Measurements from ENCODE around the gene MYO18A. TPM values are rescaled to one million over a fixed set of nuclear protein-coding genes. Genes with fewer than 3 reads are reported as not detected.

The MYO18A gene
- total RNA-seq, 3 donors from 2014 or later (not counting 1 experiment from before 2014, with no cell fraction given) = 110 to 117 (median 115) TPM

DNA sequence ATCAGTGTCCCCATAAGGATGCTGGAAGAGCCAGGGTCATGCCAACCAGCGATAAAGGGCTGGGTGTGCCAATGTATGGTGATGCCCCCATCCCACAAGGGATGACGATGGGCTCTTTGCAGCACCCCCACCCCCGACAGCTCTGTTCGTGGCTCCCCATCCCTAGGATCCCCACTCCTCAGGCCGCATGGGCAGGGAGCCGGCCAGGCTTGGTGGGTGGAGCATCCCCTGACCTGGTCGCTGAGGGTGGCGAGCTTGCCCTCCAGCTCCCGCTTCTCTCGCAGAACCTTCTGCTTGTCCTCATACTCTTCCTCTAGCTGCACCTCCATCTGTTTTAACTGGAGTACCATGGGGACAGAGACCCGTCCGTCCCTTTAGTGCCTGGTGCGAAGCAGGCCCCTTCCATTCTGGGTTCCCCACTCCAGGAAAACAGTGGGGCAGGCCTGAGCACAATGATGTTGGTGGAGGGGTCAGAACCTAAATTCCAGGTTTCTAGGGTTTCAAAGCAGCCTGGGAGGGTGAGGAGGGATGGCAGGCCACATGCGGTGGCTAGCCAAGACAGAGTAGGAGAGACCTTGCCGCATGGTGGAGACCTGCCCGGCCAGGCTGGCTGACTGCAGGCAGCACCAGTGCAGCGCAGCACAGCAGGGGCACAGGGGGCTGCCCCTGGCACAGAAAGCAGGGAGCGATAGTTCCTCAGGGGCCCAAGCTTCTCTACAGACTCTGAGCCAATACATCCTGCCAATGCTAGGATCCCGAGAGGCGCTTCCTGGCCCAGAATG, 86.9 kb downstream of the MYO18A start:
- Mint-ChIP-seq H3K27ac (no peak overlapping the region), H3K4me1 (no peaks in the 10 kb centered on the region), H3K9me3 (no peaks in the 10 kb centered on the region), H3K27me3 (ENCODE audit: low read depth in 2 of 2) (no peaks in the 10 kb centered on the region), H3K36me3 (peaks cover 20% of the 10 kb centered on the region), H3K4me3 (no peak overlapping the region)
- Histone ChIP-seq H3K27ac (ENCODE audit: low read length) (no peak overlapping the region), H3K36me3 (ENCODE audit: control insufficient read depth, insufficient read depth, low read length) (peaks cover 90% of the 10 kb centered on the region), H3K4me3 (ENCODE audit: low read length) (no peak overlapping the region), H3K9me3 (ENCODE audit: control insufficient read depth, insufficient read depth, low read length) (no peaks in the 10 kb centered on the region), H3K27me3 (ENCODE audit: control insufficient read depth, insufficient read depth, low read length) (no peaks in the 10 kb centered on the region), H3K4me1 (ENCODE audit: control insufficient read depth, insufficient read depth, low read length) (no peaks in the 10 kb centered on the region)
- DNase-seq = no peak
- intact Hi-C loops (cut with micrococcal nuclease) = no loop called here
- TF ChIP-seq, protein P1, sequence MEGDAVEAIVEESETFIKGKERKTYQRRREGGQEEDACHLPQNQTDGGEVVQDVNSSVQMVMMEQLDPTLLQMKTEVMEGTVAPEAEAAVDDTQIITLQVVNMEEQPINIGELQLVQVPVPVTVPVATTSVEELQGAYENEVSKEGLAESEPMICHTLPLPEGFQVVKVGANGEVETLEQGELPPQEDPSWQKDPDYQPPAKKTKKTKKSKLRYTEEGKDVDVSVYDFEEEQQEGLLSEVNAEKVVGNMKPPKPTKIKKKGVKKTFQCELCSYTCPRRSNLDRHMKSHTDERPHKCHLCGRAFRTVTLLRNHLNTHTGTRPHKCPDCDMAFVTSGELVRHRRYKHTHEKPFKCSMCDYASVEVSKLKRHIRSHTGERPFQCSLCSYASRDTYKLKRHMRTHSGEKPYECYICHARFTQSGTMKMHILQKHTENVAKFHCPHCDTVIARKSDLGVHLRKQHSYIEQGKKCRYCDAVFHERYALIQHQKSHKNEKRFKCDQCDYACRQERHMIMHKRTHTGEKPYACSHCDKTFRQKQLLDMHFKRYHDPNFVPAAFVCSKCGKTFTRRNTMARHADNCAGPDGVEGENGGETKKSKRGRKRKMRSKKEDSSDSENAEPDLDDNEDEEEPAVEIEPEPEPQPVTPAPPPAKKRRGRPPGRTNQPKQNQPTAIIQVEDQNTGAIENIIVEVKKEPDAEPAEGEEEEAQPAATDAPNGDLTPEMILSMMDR (IDR thresholded peaks at IDR 0.05) = no peak
- 96% methylated on average over 20 of the region's 20 CpGs for WGBS (ENCODE audit: insufficient coverage)
- ATAC-seq = no peak

DNA sequence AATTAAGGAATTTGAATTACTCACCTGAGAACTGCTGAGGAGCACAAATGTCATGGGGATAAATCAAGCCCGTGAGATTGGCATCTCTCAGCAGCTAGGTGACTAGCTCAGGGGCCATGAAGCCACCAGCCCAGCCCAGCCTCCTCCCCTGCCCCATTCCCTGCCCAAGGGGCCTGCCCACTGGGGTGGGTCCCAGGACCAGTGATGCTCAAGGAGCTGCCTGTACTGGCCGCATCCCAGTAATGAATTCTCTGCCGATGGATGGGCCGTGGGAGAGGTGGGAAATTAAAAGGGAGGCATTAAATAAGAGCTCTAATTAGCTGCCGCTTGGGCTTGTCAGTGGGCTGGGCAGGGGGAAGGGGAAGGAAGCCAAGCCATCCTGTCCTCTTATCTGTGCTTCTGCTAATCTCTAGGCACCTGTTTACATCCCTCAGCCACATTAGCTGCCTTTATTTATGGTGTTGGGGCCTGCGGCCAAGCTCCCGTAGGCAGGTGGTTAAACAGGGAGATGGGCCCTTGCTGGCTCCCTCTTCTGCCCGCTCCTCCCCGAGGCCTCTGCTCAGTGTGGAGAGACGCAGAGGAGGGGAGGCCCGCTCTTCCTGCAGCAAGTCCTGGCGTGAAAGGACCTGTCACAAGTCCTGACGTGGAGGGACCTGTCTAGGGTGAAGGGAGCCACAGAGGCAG, 88.5 kb downstream of the MYO18A start:
- H3K9me3 ChIP-seq (ENCODE audit: control insufficient read depth, insufficient read depth, low read length) = no peaks in the 10 kb centered on the region
- Mint-ChIP-seq H3K27me3 (ENCODE audit: low read depth in 2 of 2) (no peaks in the 10 kb centered on the region), H3K4me3 (no peak overlapping the region), H3K4me1 (no peaks in the 10 kb centered on the region), H3K36me3 (peaks cover 14% of the 10 kb centered on the region), H3K9me3 (no peaks in the 10 kb centered on the region), H3K27ac (no peak overlapping the region)
- 97% methylated on average over 13 of the region's 13 CpGs for WGBS (ENCODE audit: insufficient coverage)
- ATAC-seq (no peak), DNase-seq (no peak)
- H3K4me3 ChIP-seq (ENCODE audit: low read length) = no peak overlapping the region
- intact Hi-C loops (cut with micrococcal nuclease) = no loop called here
- no peaks in the 10 kb centered on the region for H3K4me1 ChIP-seq (ENCODE audit: control insufficient read depth, insufficient read depth, low read length)
- no peaks in the 10 kb centered on the region for H3K27me3 ChIP-seq (ENCODE audit: control insufficient read depth, insufficient read depth, low read length)
- no peak overlapping the region for H3K27ac ChIP-seq (ENCODE audit: low read length)
- H3K36me3 ChIP-seq (ENCODE audit: control insufficient read depth, insufficient read depth, low read length) = peaks cover 87% of the 10 kb centered on the region
- TF ChIP-seq, protein P1 (IDR thresholded peaks at IDR 0.05) = no peak

DNA sequence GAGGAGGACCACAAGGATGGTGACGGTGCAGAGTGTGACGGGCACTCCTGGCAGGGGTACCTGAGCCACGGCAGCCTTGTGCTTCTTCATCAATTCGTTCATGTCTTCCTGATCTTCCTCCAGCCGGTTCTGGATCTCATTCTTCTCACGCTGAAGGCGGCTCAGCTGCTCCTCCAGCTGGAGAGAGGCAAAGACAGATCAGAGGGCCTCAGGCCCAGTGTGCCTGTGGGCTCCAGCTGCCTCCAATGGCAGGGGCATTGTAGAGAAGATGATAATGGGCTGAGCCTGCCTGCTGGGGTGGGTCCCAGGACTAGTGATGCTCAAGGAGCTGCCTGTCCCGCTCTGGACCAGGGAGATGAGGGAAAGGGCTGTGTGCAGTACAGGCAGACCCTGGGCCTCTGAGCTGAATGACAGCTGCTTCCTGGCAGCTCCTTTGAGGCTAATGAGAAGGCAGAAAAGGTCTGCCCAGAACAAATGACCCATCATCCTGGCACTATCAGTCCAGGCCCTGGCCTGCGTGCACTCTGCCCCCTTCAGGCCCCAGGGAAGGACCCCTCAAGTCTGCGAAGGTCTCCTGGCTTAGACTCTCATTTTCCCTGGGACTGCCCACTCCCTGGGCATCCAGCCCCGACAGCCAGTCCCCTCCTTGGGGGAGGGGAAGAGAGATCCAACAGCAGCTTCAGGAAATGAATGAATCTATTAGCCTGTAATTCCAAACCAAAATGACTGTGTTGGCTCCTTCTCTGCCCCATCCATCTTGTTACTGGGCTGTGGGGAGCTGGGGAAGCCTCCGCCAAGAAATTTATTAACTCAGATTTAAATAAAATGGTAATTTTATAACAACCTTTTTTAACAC, 89.2 kb downstream of the MYO18A start:
- Histone ChIP-seq H3K27me3 (ENCODE audit: control insufficient read depth, insufficient read depth, low read length) (no peaks in the 10 kb centered on the region), H3K4me1 (ENCODE audit: control insufficient read depth, insufficient read depth, low read length) (no peaks in the 10 kb centered on the region), H3K9me3 (ENCODE audit: control insufficient read depth, insufficient read depth, low read length) (no peaks in the 10 kb centered on the region), H3K27ac (ENCODE audit: low read length) (no peak overlapping the region), H3K4me3 (ENCODE audit: low read length) (no peak overlapping the region), H3K36me3 (ENCODE audit: control insufficient read depth, insufficient read depth, low read length) (peaks cover 87% of the 10 kb centered on the region)
- no peak overlapping the region for H3K4me3 Mint-ChIP-seq
- no peak for ATAC-seq
- intact Hi-C loops (cut with micrococcal nuclease) = no loop called here
- WGBS (ENCODE audit: insufficient coverage) = 92% methylated on average over 11 of the region's 12 CpGs
- H3K36me3 Mint-ChIP-seq = peaks cover 14% of the 10 kb centered on the region
- no peak overlapping the region for H3K27ac Mint-ChIP-seq
- DNase-seq = no peak
- H3K9me3 Mint-ChIP-seq = no peaks in the 10 kb centered on the region
- H3K4me1 Mint-ChIP-seq = no peaks in the 10 kb centered on the region
- TF ChIP-seq, protein P1 (IDR thresholded peaks at IDR 0.05) = no peak
- H3K27me3 Mint-ChIP-seq (ENCODE audit: low read depth in 2 of 2) = no peaks in the 10 kb centered on the region

Measured in natural killer cell (primary cell).